GM18909 (cell line): ENCODE results near the gene EPB41L1.
"Not testable (repeated sequence)": the region's sequence is repeated elsewhere in the genome, so short reads cannot be mapped to it uniquely, and the experiment has no call there.

Experiments
- ATAC-seq: cut with Tn5 transposase; IDR thresholded peaks from one replicate; pipeline ENCODE4 v1.9.1; 2021; ENCODE audit warnings: mild to moderate bottlenecking; ENCODE audit not compliant: unreplicated experiment, poor library complexity

EPB41L1 gene

GRCh38 chr20:36122931-36123288 is 31.6 kb upstream of the EPB41L1 start:
- ATAC-seq, result no peak

- ATAC-seq, result no peak
Measured at GRCh38 chr20:36125097-36125496, 29.4 kb upstream of the EPB41L1 start.

GRCh38 chr20:36126836-36127527 is 27.6 kb upstream of the EPB41L1 start:
- ATAC-seq, result no peak

- ATAC-seq, result no peak
Measured at GRCh38 chr20:36128463-36129159, 25.9 kb upstream of the EPB41L1 start.

GRCh38 chr20:36129160-36129543 is 25.4 kb upstream of the EPB41L1 start:
- no peak for ATAC-seq

GRCh38 chr20:36130390-36130789 is 24.1 kb upstream of the EPB41L1 start:
- ATAC-seq, result no peak

GRCh38 chr20:36132802-36133211 is 21.7 kb upstream of the EPB41L1 start:
- no peak for ATAC-seq

GRCh38 chr20:36133821-36134220 is 20.7 kb upstream of the EPB41L1 start:
- ATAC-seq, result no peak

GRCh38 chr20:36135159-36135558 is 19.4 kb upstream of the EPB41L1 start:
- no peak for ATAC-seq

- no peak for ATAC-seq
Measured at GRCh38 chr20:36135821-36136220, 18.7 kb upstream of the EPB41L1 start.

- ATAC-seq, result not testable (repeated sequence)
Measured at GRCh38 chr20:36137313-36137712, 17.2 kb upstream of the EPB41L1 start.

- ATAC-seq, result no peak
Measured at GRCh38 chr20:36141310-36141709, 13.2 kb upstream of the EPB41L1 start.

- no peak for ATAC-seq
Measured at GRCh38 chr20:36144336-36144735, 10.2 kb upstream of the EPB41L1 start.

- no peak for ATAC-seq
Measured at GRCh38 chr20:36145877-36146707, 8.4 kb upstream of the EPB41L1 start.

- no peak for ATAC-seq
Measured at GRCh38 chr20:36147690-36148089, 6.8 kb upstream of the EPB41L1 start.

- ATAC-seq, result no peak
Measured at GRCh38 chr20:36148439-36148838, 6.1 kb upstream of the EPB41L1 start.

- no peak for ATAC-seq
Measured at GRCh38 chr20:36149012-36149411, 5.5 kb upstream of the EPB41L1 start.

GRCh38 chr20:36149469-36149868 is 5.1 kb upstream of the EPB41L1 start:
- no peak for ATAC-seq

GRCh38 chr20:36150489-36150846 is 4.1 kb upstream of the EPB41L1 start:
- ATAC-seq, result no peak

- ATAC-seq, result no peak
Measured at GRCh38 chr20:36150847-36151539, 3.5 kb upstream of the EPB41L1 start.

- ATAC-seq, result no peak
Measured at GRCh38 chr20:36152261-36152660, 2.3 kb upstream of the EPB41L1 start.
